GM12872 (cell line): ENCODE data around the gene OCA2.

ENCODE experiments used
- CTCF ChIP-seq: IDR thresholded peaks from 3 replicates; pipeline ENCODE4 v1.5.1; 2011; ENCODE audit warnings: low read depth, mild to moderate bottlenecking, low read length, moderate library complexity; ENCODE audit not compliant: insufficient read depth

OCA2 gene

GRCh38 chr15:28027714-28028076 is 71.4 kb downstream of the OCA2 start:
- TF ChIP-seq CTCF = no peak

- no peak for TF ChIP-seq CTCF
These were observed 72.1 kb downstream of the OCA2 start for GRCh38 chr15:28026764-28027713.

- TF ChIP-seq CTCF = no peak
These were observed 72.9 kb downstream of the OCA2 start for GRCh38 chr15:28026221-28026620.

GRCh38 chr15:28025413-28025812 is 73.7 kb downstream of the OCA2 start:
- TF ChIP-seq CTCF = no peak

GRCh38 chr15:28024889-28025250 is 74.2 kb downstream of the OCA2 start:
- no peak for TF ChIP-seq CTCF

- TF ChIP-seq CTCF = no peak
These were observed 74.9 kb downstream of the OCA2 start for GRCh38 chr15:28023933-28024888.

- TF ChIP-seq CTCF = no peak
These were observed 75.7 kb downstream of the OCA2 start for GRCh38 chr15:28023422-28023821.
